Neuronal stem cell (in vitro differentiated cells): ENCODE measurements around the gene APOBEC3A.
A peak's percentile ranks its signal among the peaks of the same experiment; 100 is the strongest.

Experiments used
- DNase-seq: peaks from one replicate; pipeline ENCODE4 v3.0.0-alpha.2; 2013; ENCODE audit warnings: low spot score
- H2AFZ ChIP-seq: one replicate; pipeline ENCODE4 v1.6.1; 2013; ENCODE audit warnings: mild to moderate bottlenecking, low read length, inconsistent platforms
- H2AK5ac ChIP-seq: 2 replicates; pipeline ENCODE4 v1.6.1; 2013; ENCODE audit warnings: low read depth, mild to moderate bottlenecking, inconsistent platforms, low read length, moderate library complexity, mixed read lengths
- H2BK120ac ChIP-seq: 2 replicates; pipeline ENCODE4 v1.6.1; 2013; ENCODE audit warnings: low read depth, mild to moderate bottlenecking, inconsistent platforms, low read length, moderate library complexity, mixed read lengths
- H2BK12ac ChIP-seq: one replicate; pipeline ENCODE4 v1.6.1; 2013; ENCODE audit warnings: low read length, inconsistent platforms
- H2BK15ac ChIP-seq: 2 replicates; pipeline ENCODE4 v1.6.1; 2013; ENCODE audit warnings: mild to moderate bottlenecking, low read length, inconsistent platforms, mixed read lengths
- H2BK5ac ChIP-seq: one replicate; pipeline ENCODE4 v1.6.1; 2013; ENCODE audit warnings: inconsistent platforms, mild to moderate bottlenecking, low read length, moderate library complexity
- H3K14ac ChIP-seq: one replicate; pipeline ENCODE4 v1.6.1; 2013; ENCODE audit warnings: low read length, inconsistent platforms
- H3K18ac ChIP-seq: 2 replicates; pipeline ENCODE4 v1.6.1; 2013; ENCODE audit warnings: low read length, inconsistent platforms
- H3K23ac ChIP-seq: 2 replicates; pipeline ENCODE4 v1.6.1; 2013; ENCODE audit warnings: low read depth, mild to moderate bottlenecking, mixed read lengths, low read length, inconsistent platforms; ENCODE audit not compliant: poor library complexity
- H3K27ac ChIP-seq: replicated peaks from 3 replicates; pipeline ENCODE4 v1.5.1; 2013; ENCODE audit warnings: low read length, inconsistent platforms
- H3K27me3 ChIP-seq, 3 experiments: 2 replicates each; pipeline ENCODE4 v1.6.1; 2013; ENCODE audit warnings: low read length in 3 of 3, mild to moderate bottlenecking in 2 of 3, inconsistent platforms in 1 of 3, low read depth in 1 of 3, mixed read lengths in 1 of 3, moderate library complexity in 1 of 3; ENCODE audit not compliant: control insufficient read depth in 3 of 3, insufficient read depth in 3 of 3
- H3K36me3 ChIP-seq, 2 donors: replicated peaks in 1 of 2; 2 replicates each; pipeline ENCODE4 v1.6.1; 2013; ENCODE audit warnings: low read length in 2 of 2; ENCODE audit not compliant: control insufficient read depth in 2 of 2, insufficient read depth in 2 of 2
- H3K4ac ChIP-seq: 2 replicates; pipeline ENCODE4 v1.6.1; 2013; ENCODE audit warnings: inconsistent platforms, mild to moderate bottlenecking, low read length, moderate library complexity
- H3K4me1 ChIP-seq, 2 donors: 1 replicate in 1 of 2; 2 replicates in 1 of 2; pipeline ENCODE4 v1.6.1; 2013; ENCODE audit warnings: low read length in 2 of 2, low read depth in 1 of 2; ENCODE audit not compliant: control insufficient read depth in 2 of 2, insufficient read depth in 1 of 2
- H3K4me2 ChIP-seq: one replicate; pipeline ENCODE4 v1.6.1; 2013; ENCODE audit warnings: mild to moderate bottlenecking, low read length, inconsistent platforms; ENCODE audit not compliant: insufficient read depth, poor library complexity, severe bottlenecking
- H3K4me3 ChIP-seq, 2 donors: 2 replicates each; pipeline ENCODE4 v1.5.1; 2013; ENCODE audit warnings: low read length in 2 of 2, mild to moderate bottlenecking in 2 of 2, inconsistent platforms in 1 of 2, moderate library complexity in 1 of 2
- H3K79me1 ChIP-seq: one replicate; pipeline ENCODE4 v1.6.1; 2013; ENCODE audit warnings: low read depth, mild to moderate bottlenecking, inconsistent platforms, low read length, moderate library complexity
- H3K9ac ChIP-seq: one replicate; pipeline ENCODE4 v1.6.1; 2013; ENCODE audit warnings: mild to moderate bottlenecking, low read depth, low read length, inconsistent platforms; ENCODE audit not compliant: poor library complexity
- H3K9me3 ChIP-seq, 2 donors: replicated peaks in 1 of 2; 2 replicates each; pipeline versions ENCODE3 to v1.6.1; 2013; ENCODE audit warnings: low read length in 2 of 2, mild to moderate bottlenecking in 2 of 2, inconsistent platforms in 1 of 2, low read depth in 1 of 2, mixed read lengths in 1 of 2, moderate library complexity in 1 of 2; ENCODE audit not compliant: control insufficient read depth in 2 of 2, insufficient read depth in 1 of 2
- H4K8ac ChIP-seq: one replicate; pipeline ENCODE4 v1.6.1; 2013; ENCODE audit warnings: low read depth, mild to moderate bottlenecking, inconsistent platforms, low read length, moderate library complexity
- H4K91ac ChIP-seq: one replicate; pipeline ENCODE4 v1.6.1; 2013; ENCODE audit warnings: low read length, low read depth, mild to moderate bottlenecking, inconsistent platforms; ENCODE audit not compliant: poor library complexity
- WGBS, 2 donors: extraction: QIAGEN DNeasy Blood & Tissue Kit; methylation state at CpG; one replicate each; pipeline ENCODE4 v1.1.7; 2013; ENCODE audit warnings: missing lambda C conversion rate in 2 of 2, mixed read lengths in 1 of 2; ENCODE audit not compliant: insufficient read length in 2 of 2, insufficient replicate concordance in 1 of 2; ENCODE audit errors: extremely low coverage in 2 of 2; 5-methylcytosine and 5-hydroxymethylcytosine counted together

Gene APOBEC3A

GRCh38 chr22:38949889-38950405 is 7.5 kb upstream of the APOBEC3A start:
- Histone ChIP-seq H3K36me3 (no peaks in the 10 kb centered on the region), H2AK5ac (peak overlapping the region; percentile 32), H3K4me3 (no peak overlapping the region), H2BK120ac (no peak overlapping the region), H2AFZ (no peak overlapping the region), H3K9me3 (peaks cover 0 to 2% of the 10 kb centered on the region in 2 donors), H3K4me1 (peaks cover 0 to 10% of the 10 kb centered on the region in 2 donors), H3K18ac (peak overlapping the region; percentile 44), H2BK15ac (peak overlapping the region; percentile 38), H3K27ac (no peak overlapping the region), H2BK5ac (no peak overlapping the region), H4K8ac (no peak overlapping the region), H2BK12ac (no peak overlapping the region), H3K79me1 (no peaks in the 10 kb centered on the region), H3K4ac (no peak overlapping the region), H3K27me3 (peaks cover 0 to 74% (median 0%) of the 10 kb centered on the region in 3 experiments), H3K14ac (no peak overlapping the region), H4K91ac (no peak overlapping the region), H3K23ac (no peak overlapping the region), H3K9ac (no peak overlapping the region), H3K4me2 (no peak overlapping the region)
- WGBS, 2 donors: no CpG with 5 or more reads among the region's 8 CpGs
- DNase-seq: no peak

- H4K91ac ChIP-seq: no peak overlapping the region
- H4K8ac ChIP-seq: no peak overlapping the region
- H2BK120ac ChIP-seq: no peak overlapping the region
- no peaks in the 10 kb centered on the region for H3K36me3 ChIP-seq
- H3K23ac ChIP-seq: no peak overlapping the region
- H3K9me3 ChIP-seq: peaks cover 0 to 2% of the 10 kb centered on the region in 2 donors
- no peaks in the 10 kb centered on the region for H3K79me1 ChIP-seq
- no peak overlapping the region for H2BK5ac ChIP-seq
- H3K4me2 ChIP-seq: no peak overlapping the region
- H3K27ac ChIP-seq: no peak overlapping the region
- H2BK12ac ChIP-seq: no peak overlapping the region
- H3K9ac ChIP-seq: no peak overlapping the region
- no peak overlapping the region for H3K4ac ChIP-seq
- no peak overlapping the region for H2AFZ ChIP-seq
- no CpG with 5 or more reads among the region's 13 CpGs for WGBS, 2 donors
- peaks cover 0 to 10% of the 10 kb centered on the region in 2 donors for H3K4me1 ChIP-seq
- peaks cover 0 to 76% (median 0%) of the 10 kb centered on the region in 3 experiments for H3K27me3 ChIP-seq
- peak overlapping the region; percentile 17 for H2BK15ac ChIP-seq
- no peak overlapping the region for H3K4me3 ChIP-seq
- no peak overlapping the region for H2AK5ac ChIP-seq
- H3K14ac ChIP-seq: no peak overlapping the region
- H3K18ac ChIP-seq: peak overlapping the region; percentile 49
- DNase-seq: no peak
Observed at GRCh38 chr22:38950527-38951295, 6.7 kb upstream of the APOBEC3A start.

- H2AFZ ChIP-seq: no peak overlapping the region
- H3K4me2 ChIP-seq: no peak overlapping the region
- H3K27ac ChIP-seq: no peak overlapping the region
- no peak overlapping the region for H2AK5ac ChIP-seq
- H3K9me3 ChIP-seq: peaks cover 0 to 2% of the 10 kb centered on the region in 2 donors
- no peak overlapping the region for H2BK15ac ChIP-seq
- H4K8ac ChIP-seq: no peak overlapping the region
- H2BK12ac ChIP-seq: no peak overlapping the region
- no peaks in the 10 kb centered on the region for H3K79me1 ChIP-seq
- DNase-seq: no peak
- no peak overlapping the region for H3K14ac ChIP-seq
- H2BK5ac ChIP-seq: no peak overlapping the region
- peaks cover 0 to 7% of the 10 kb centered on the region in 2 donors for H3K4me1 ChIP-seq
- H3K18ac ChIP-seq: no peak overlapping the region
- no peak overlapping the region for H4K91ac ChIP-seq
- no peak overlapping the region for H2BK120ac ChIP-seq
- no peak overlapping the region for H3K23ac ChIP-seq
- no peaks in the 10 kb centered on the region for H3K36me3 ChIP-seq
- H3K27me3 ChIP-seq: peaks cover 0 to 70% (median 0%) of the 10 kb centered on the region in 3 experiments
- H3K9ac ChIP-seq: no peak overlapping the region
- no CpG with 5 or more reads among the region's 2 CpGs for WGBS, 2 donors
- no peak overlapping the region for H3K4ac ChIP-seq
- H3K4me3 ChIP-seq: no peak overlapping the region
Observed at GRCh38 chr22:38951734-38952133, 5.7 kb upstream of the APOBEC3A start.

GRCh38 chr22:38952281-38952993 is 5.0 kb upstream of the APOBEC3A start:
- Histone ChIP-seq H4K8ac (no peak overlapping the region), H2BK12ac (no peak overlapping the region), H3K36me3 (no peaks in the 10 kb centered on the region), H2BK120ac (no peak overlapping the region), H3K14ac (no peak overlapping the region), H2AFZ (no peak overlapping the region), H3K4me2 (no peak overlapping the region), H2BK5ac (peak overlapping the region; percentile 83), H3K9ac (no peak overlapping the region), H3K23ac (no peak overlapping the region), H3K4me1 (peaks cover 0 to 3% of the 10 kb centered on the region in 2 donors), H3K27me3 (peaks cover 0 to 68% (median 0%) of the 10 kb centered on the region in 3 experiments), H3K4ac (no peak overlapping the region), H3K27ac (no peak overlapping the region), H3K4me3 (no peak overlapping the region), H2AK5ac (no peak overlapping the region), H3K79me1 (no peaks in the 10 kb centered on the region), H2BK15ac (peak overlapping the region; percentile 20), H3K9me3 (peaks cover 0 to 2% of the 10 kb centered on the region in 2 donors), H3K18ac (no peak overlapping the region), H4K91ac (no peak overlapping the region)
- no CpG with 5 or more reads among the region's 12 CpGs for WGBS, 2 donors
- DNase-seq: no peak
